ACC112 (cell line): ENCODE results near the gene TSHR.

Source experiments
- H2AFZ ChIP-seq: fragments of 200-600 bp; sonication (generic); one replicate; pipeline ENCODE4 v1.6.0; 2017; ENCODE audit warnings: antibody characterized with exemption, low read length; ENCODE audit not compliant: unreplicated experiment
- H3K27ac ChIP-seq: fragments of 200-600 bp; sonication (generic); 2 replicates; pipeline ENCODE4 v1.5.1; 2014; ENCODE audit warnings: low read depth, mild to moderate bottlenecking, antibody characterized with exemption, low read length, moderate library complexity
- H3K27me3 ChIP-seq: fragments of 200-600 bp; sonication (generic); 2 replicates; pipeline ENCODE4 v1.6.1; 2014; ENCODE audit warnings: mild to moderate bottlenecking, antibody characterized with exemption, low read length, moderate library complexity, mixed read lengths; ENCODE audit not compliant: insufficient read depth
- H3K36me3 ChIP-seq: fragments of 200-600 bp; sonication (generic); 2 replicates; pipeline ENCODE4 v1.6.1; 2016; ENCODE audit warnings: mild to moderate bottlenecking, antibody characterized with exemption, low read length, moderate library complexity, mixed read lengths; ENCODE audit not compliant: insufficient read depth
- H3K4me1 ChIP-seq: fragments of 200-600 bp; sonication (generic); one replicate; pipeline ENCODE4 v1.6.1; 2016; ENCODE audit warnings: low read length, mixed read lengths; ENCODE audit not compliant: insufficient read depth, unreplicated experiment, control insufficient read depth
- H3K4me3 ChIP-seq: fragments of 200-600 bp; sonication (generic); 2 replicates; pipeline ENCODE4 v1.5.1; 2014; ENCODE audit warnings: mild to moderate bottlenecking, low read depth, low read length
- H3K79me2 ChIP-seq: fragments of 200-600 bp; sonication (generic); one replicate; pipeline ENCODE4 v1.6.0; 2016; ENCODE audit warnings: low read length; ENCODE audit not compliant: control insufficient read depth, unreplicated experiment, insufficient read depth

The TSHR gene

GRCh38 chr14:81172353-81172752 lies 216.9 kb downstream of the TSHR start:
- Histone ChIP-seq H3K79me2 (no peaks in the 10 kb centered on the region), H3K4me3 (no peak overlapping the region), H3K36me3 (no peaks in the 10 kb centered on the region), H3K4me1 (peaks cover 30% of the 10 kb centered on the region), H2AFZ (no peak overlapping the region), H3K27ac (peak overlapping the region; percentile 9), H3K27me3 (no peaks in the 10 kb centered on the region)

GRCh38 chr14:81172881-81173280 lies 217.5 kb downstream of the TSHR start:
- Histone ChIP-seq H3K36me3 (no peaks in the 10 kb centered on the region), H2AFZ (no peak overlapping the region), H3K27ac (peak overlapping the region; percentile 9), H3K4me3 (no peak overlapping the region), H3K27me3 (no peaks in the 10 kb centered on the region), H3K79me2 (no peaks in the 10 kb centered on the region), H3K4me1 (peaks cover 32% of the 10 kb centered on the region)

- peak overlapping the region; percentile 73; the same call in 1 of the 2 replicates for H3K4me3 ChIP-seq
- peaks cover 28% of the 10 kb centered on the region for H3K4me1 ChIP-seq
- peak overlapping the region; percentile 21 for H2AFZ ChIP-seq
- no peaks in the 10 kb centered on the region for H3K79me2 ChIP-seq
- H3K27ac ChIP-seq = peak overlapping the region; percentile 7; the same call in 1 of the 2 replicates
- peaks cover 6% of the 10 kb centered on the region; the same call in 1 of the 2 replicates for H3K36me3 ChIP-seq
- no peaks in the 10 kb centered on the region for H3K27me3 ChIP-seq
Observed at GRCh38 chr14:81176241-81176640, 220.8 kb downstream of the TSHR start.

GRCh38 chr14:81177225-81177624 lies 221.8 kb downstream of the TSHR start:
- Histone ChIP-seq H2AFZ (peak overlapping the region; percentile 21), H3K4me1 (peaks cover 21% of the 10 kb centered on the region), H3K36me3 (peaks cover 6% of the 10 kb centered on the region; the same call in 1 of the 2 replicates), H3K27me3 (no peaks in the 10 kb centered on the region), H3K4me3 (peak overlapping the region; percentile 73), H3K27ac (peak overlapping the region; percentile 7; the same call in 1 of the 2 replicates), H3K79me2 (no peaks in the 10 kb centered on the region)

GRCh38 chr14:81178063-81178462 lies 222.6 kb downstream of the TSHR start:
- Histone ChIP-seq H3K36me3 (peaks cover 6% of the 10 kb centered on the region; the same call in 1 of the 2 replicates), H3K4me3 (peak overlapping the region; percentile 73), H3K27me3 (no peaks in the 10 kb centered on the region), H3K79me2 (no peaks in the 10 kb centered on the region), H3K4me1 (peaks cover 13% of the 10 kb centered on the region), H2AFZ (no peak overlapping the region), H3K27ac (no peak overlapping the region)

- H3K27ac ChIP-seq = no peak overlapping the region
- H2AFZ ChIP-seq = no peak overlapping the region
- H3K4me1 ChIP-seq = peaks cover 12% of the 10 kb centered on the region
- no peaks in the 10 kb centered on the region for H3K27me3 ChIP-seq
- no peak overlapping the region for H3K4me3 ChIP-seq
- H3K79me2 ChIP-seq = no peaks in the 10 kb centered on the region
- peaks cover 11% of the 10 kb centered on the region; the same call in 1 of the 2 replicates for H3K36me3 ChIP-seq
Observed at GRCh38 chr14:81179631-81180030, 224.2 kb downstream of the TSHR start.

GRCh38 chr14:81187832-81188522 lies 232.6 kb downstream of the TSHR start:
- Histone ChIP-seq H3K79me2 (peaks cover 6% of the 10 kb centered on the region), H2AFZ (no peak overlapping the region), H3K27ac (no peak overlapping the region), H3K36me3 (peaks cover 31% of the 10 kb centered on the region), H3K4me1 (no peaks in the 10 kb centered on the region), H3K27me3 (no peaks in the 10 kb centered on the region), H3K4me3 (no peak overlapping the region)

- peaks cover 6% of the 10 kb centered on the region for H3K79me2 ChIP-seq
Observed at GRCh38 chr14:81192594-81192993, 237.2 kb downstream of the TSHR start.

GRCh38 chr14:81193924-81194633 lies 238.7 kb downstream of the TSHR start:
- H3K79me2 ChIP-seq = peaks cover 6% of the 10 kb centered on the region
- H2AFZ ChIP-seq = no peak overlapping the region
- H3K4me3 ChIP-seq = no peak overlapping the region
- no peaks in the 10 kb centered on the region for H3K27me3 ChIP-seq
- no peak overlapping the region for H3K27ac ChIP-seq
- no peaks in the 10 kb centered on the region for H3K4me1 ChIP-seq
- peaks cover 49% of the 10 kb centered on the region for H3K36me3 ChIP-seq

More at GRCh38 chr14:81192594-81192993, 237.2 kb downstream of the TSHR start:
- H2AFZ ChIP-seq = no peak overlapping the region
- no peaks in the 10 kb centered on the region for H3K4me1 ChIP-seq
- H3K27ac ChIP-seq = no peak overlapping the region
- peaks cover 46% of the 10 kb centered on the region for H3K36me3 ChIP-seq
- no peak overlapping the region for H3K4me3 ChIP-seq
- no peaks in the 10 kb centered on the region for H3K27me3 ChIP-seq
